GM06990 (cell line): Measurements from ENCODE around the gene PIGU.
"Not testable (repeated sequence)": the region's sequence is repeated elsewhere in the genome, so short reads cannot be mapped to it uniquely, and the experiment has no call there.

Experiments used
- DNase-seq: peaks from one replicate; pipeline ENCODE4 v3.0.0-alpha.2; 2011; ENCODE audit not compliant: insufficient read length; ENCODE audit errors: extremely low read depth
- H3K27me3 ChIP-seq: replicated peaks from 2 replicates; pipeline ENCODE4 v1.6.0; 2011; ENCODE audit warnings: low read length; ENCODE audit not compliant: control insufficient read depth, insufficient read depth
- H3K36me3 ChIP-seq: 2 replicates; pipeline ENCODE4 v1.5.1; 2011; ENCODE audit warnings: low read length; ENCODE audit not compliant: control insufficient read depth, insufficient read depth
- H3K4me3 ChIP-seq: replicated peaks from 2 replicates; pipeline ENCODE4 v1.5.1; 2011; ENCODE audit warnings: low read depth, mild to moderate bottlenecking, control low read depth, low read length
- CTCF ChIP-seq: IDR thresholded peaks from 2 replicates; pipeline ENCODE4 v1.5.1; 2011; ENCODE audit warnings: low read length, control low read depth, mild to moderate bottlenecking, inconsistent platforms; ENCODE audit not compliant: insufficient read depth, poor library complexity, severe bottlenecking

The PIGU gene

DNA sequence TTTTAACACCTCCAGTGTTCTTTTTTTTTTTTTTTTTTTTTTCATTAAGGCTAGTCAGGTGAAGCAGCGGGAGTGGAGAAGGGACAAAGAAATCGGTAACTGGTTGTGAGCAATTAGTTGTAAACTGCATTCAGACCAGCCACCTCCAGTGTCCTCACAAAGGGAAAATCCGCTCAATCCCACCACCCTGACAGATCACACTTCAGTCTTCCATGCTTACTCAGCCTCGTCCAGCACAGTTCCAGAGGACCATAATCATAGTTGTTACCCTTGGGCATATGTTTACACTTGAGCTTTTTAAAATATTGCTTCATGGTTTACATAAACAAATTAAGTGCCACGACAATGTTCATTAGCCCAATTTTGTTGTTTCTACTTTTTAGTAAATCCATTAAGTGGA is 150.4 kb downstream of the PIGU start:
- Histone ChIP-seq H3K4me3 (no peak overlapping the region), H3K36me3 (peaks cover 25% of the 10 kb centered on the region), H3K27me3 (no peaks in the 10 kb centered on the region)
- no peak for TF ChIP-seq CTCF
- DNase-seq: no peak

DNA sequence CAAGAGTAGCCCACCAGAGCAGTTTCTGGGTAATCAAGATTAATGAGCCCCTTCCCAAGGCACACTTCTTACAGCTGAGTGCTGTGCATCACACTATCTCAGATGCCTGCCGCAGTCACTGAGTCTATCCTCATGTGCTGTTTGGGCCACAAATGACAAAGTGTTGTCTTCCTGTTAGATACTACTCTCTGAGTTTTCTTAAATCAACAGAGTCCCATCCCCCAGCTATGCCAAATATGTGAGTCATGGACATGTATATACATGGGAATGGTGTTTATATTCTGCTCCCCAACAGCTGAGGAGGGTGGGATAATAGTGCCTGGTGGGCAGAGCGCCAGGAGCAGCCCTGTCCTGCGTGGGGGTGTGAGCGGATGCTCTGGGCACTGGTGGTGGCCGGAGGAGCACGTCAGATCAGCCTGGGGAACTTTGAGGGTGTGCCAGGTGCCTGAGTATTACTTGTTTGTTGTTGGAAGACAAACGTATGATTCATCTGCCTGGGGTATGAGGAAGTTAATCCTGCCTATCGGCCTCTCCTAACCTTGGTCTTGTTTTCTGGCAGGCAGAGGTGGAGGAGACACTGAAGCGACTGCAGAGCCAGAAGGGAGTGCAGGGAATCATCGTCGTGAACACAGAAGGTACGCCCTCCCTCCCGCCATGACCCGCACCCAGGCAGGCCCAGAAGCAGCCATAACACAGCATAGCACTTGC is 151.0 kb downstream of the PIGU start:
- no peak overlapping the region for H3K4me3 ChIP-seq
- H3K27me3 ChIP-seq: no peaks in the 10 kb centered on the region
- TF ChIP-seq CTCF: no peak
- no peak for DNase-seq
- H3K36me3 ChIP-seq: peaks cover 25% of the 10 kb centered on the region

DNA sequence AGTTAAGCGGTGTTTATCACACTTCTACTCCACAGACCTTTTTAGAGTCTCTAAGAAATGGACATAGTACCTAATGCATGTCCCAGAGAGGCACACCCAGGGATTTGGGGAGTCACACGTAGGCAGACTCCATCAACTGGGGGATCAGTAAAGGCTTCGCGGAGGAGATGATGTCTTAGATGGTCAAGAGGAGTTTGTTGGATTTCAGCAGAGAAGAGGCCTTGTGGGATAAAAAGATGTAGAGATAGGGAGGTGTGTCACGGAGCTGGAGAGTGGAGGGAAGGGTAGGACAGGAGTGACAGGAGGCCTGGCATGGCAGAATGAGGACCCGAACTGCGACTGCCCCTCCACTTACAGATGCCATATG is 151.6 kb downstream of the PIGU start:
- DNase-seq: no peak
- Histone ChIP-seq H3K27me3 (no peaks in the 10 kb centered on the region), H3K36me3 (peaks cover 25% of the 10 kb centered on the region), H3K4me3 (no peak overlapping the region)
- TF ChIP-seq CTCF: no peak

- H3K36me3 ChIP-seq: peaks cover 18% of the 10 kb centered on the region
- no peak for TF ChIP-seq CTCF
- no peaks in the 10 kb centered on the region for H3K27me3 ChIP-seq
- no peak for DNase-seq
- H3K4me3 ChIP-seq: no peak overlapping the region
Observed at GRCh38 chr20:34524426-34524825, 152.5 kb downstream of the PIGU start.

DNA sequence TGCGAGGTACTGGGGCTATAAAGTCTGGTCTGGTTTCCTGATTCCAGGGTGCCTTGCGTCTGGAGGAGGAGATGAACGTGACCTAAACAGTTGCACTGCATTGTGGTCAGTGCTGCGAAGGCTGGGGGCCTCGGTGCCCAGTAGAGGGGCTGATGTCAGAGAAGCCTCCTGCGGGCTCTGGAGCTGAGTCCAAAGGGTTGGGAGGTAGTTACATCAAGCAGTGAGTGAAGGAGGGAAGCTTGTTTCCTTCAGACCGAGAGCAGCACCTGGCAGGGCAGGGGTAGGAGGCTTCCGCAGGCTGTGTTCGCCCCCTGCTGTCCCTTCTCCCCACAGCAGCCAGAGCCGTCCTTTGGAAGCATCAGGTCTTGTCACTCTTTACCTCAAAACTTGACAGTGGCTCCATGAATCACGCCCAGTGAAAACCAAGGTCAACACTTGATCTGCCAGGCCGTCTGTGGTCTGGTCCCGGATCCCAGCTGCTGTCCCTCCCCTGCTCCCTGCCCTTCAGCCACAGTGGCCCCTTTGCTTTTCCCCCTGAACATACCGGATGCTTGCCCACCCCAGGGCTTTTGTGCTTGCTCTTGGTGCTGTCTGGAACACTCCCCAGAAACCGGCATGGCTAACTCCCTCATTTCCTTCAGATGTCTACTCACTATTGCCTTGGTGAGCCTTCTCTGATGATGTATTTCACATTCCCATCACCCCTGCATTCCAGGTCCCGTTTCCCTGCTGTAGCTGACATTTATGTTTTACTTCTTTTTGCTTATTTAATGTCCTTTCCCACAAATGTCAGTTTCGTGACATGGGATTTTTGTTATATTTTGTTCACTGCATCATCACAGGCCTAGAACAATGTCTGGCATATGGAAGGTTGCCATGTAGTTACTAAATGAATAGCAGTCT is 153.7 kb downstream of the PIGU start:
- peak; percentile 60 for DNase-seq
- TF ChIP-seq CTCF: peak; percentile 70
- Histone ChIP-seq H3K27me3 (no peaks in the 10 kb centered on the region), H3K36me3 (peaks cover 13% of the 10 kb centered on the region), H3K4me3 (no peak overlapping the region)

- not testable (repeated sequence) for H3K27me3 ChIP-seq, H3K36me3 ChIP-seq, H3K4me3 ChIP-seq, DNase-seq
Observed at GRCh38 chr20:34519841-34520240, 157.1 kb downstream of the PIGU start.

DNA sequence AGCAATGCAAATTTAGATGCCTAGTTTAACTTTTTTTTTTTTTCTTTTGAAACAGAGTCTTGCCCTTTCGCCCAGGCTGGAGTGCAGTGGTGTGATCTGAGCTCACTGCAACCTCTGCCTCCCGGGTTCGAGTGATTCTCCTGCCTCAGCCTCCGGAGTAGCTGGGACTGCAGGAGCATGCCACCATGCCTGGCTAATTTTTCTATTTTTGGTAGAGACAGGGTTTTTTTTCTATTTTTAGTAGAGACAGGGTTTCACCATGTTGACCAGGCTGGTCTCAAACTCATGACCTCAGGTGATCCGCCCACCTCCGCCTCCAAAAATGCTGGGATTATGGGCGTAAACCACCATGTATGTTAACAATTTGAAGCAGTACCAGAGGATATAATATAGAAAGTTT is 158.0 kb downstream of the PIGU start:
- H3K27me3 ChIP-seq, H3K36me3 ChIP-seq, H3K4me3 ChIP-seq, DNase-seq: not testable (repeated sequence)
